Endothelial cell of umbilical vein (primary cell): ENCODE results near the gene NATD1. TPM values are rescaled to one million over a fixed set of nuclear protein-coding genes. Genes with fewer than 3 reads are reported as not detected.

ENCODE experiments used
- BruUV-seq: library from RNA; stranded (reverse); fragments of 400-500 nt; replicated peaks from 2 replicates; lab custom pipeline; 2021; lab: Mats Ljungman, UMichigan
- CTCF ChIA-PET: fragments of 300-600, 350-600 bp; sonication (Branson Sonifier 250); formaldehyde crosslinking; loops from one replicate; lab custom pipeline; 2021; ENCODE audit warnings: antibody characterized with exemption, inconsistent platforms; lab: Charles Lee
- POLR2A ChIA-PET: fragments of 300-600, 350-600 bp; sonication (Branson Sonifier 250); formaldehyde crosslinking; loops from one replicate; lab custom pipeline; 2021; ENCODE audit warnings: antibody characterized with exemption, inconsistent platforms; lab: Charles Lee
- DNase-seq: peaks from one replicate; pipeline ENCODE4 v3.0.0-alpha.2; 2011; ENCODE audit warnings: low read depth, low spot score
- FAIRE-seq: peaks from 2 replicates; lab custom pipeline; 2011; peaks lifted over from hg19 to GRCh38; lab: Jason Lieb, UNC
- H2AFZ ChIP-seq: 2 replicates; pipeline ENCODE4 v1.6.0; 2012; ENCODE audit warnings: low read depth, low read length, control low read depth, inconsistent platforms
- H3K27ac ChIP-seq: 2 replicates; pipeline ENCODE4 v1.5.1; 2011; ENCODE audit warnings: low read depth, mild to moderate bottlenecking, control low read depth, low read length, moderate library complexity; ENCODE audit not compliant: insufficient read depth
- H3K27me3 ChIP-seq, 2 experiments: 2 replicates each; pipeline versions ENCODE4 v1.6.0 to v1.6.1; 2011; ENCODE audit warnings: low read length in 2 of 2, mixed read lengths in 1 of 2; ENCODE audit not compliant: control insufficient read depth in 2 of 2, insufficient read depth in 2 of 2
- H3K36me3 ChIP-seq, 2 experiments: 2 replicates in 1 of 2; 3 replicates in 1 of 2; pipeline ENCODE4 v1.5.1; 2011; ENCODE audit warnings: low read length in 2 of 2, mild to moderate bottlenecking in 1 of 2, moderate library complexity in 1 of 2; ENCODE audit not compliant: control insufficient read depth in 2 of 2, insufficient read depth in 2 of 2; ENCODE audit errors: extremely low read depth in 1 of 2
- H3K4me1 ChIP-seq: 3 replicates; pipeline ENCODE4 v1.5.1; 2011; ENCODE audit warnings: mild to moderate bottlenecking, low read length; ENCODE audit not compliant: control insufficient read depth, insufficient read depth; ENCODE audit errors: extremely low read depth
- H3K4me2 ChIP-seq: 2 replicates; pipeline ENCODE4 v1.6.1; 2011; ENCODE audit warnings: low read length, control low read depth, mixed read lengths; ENCODE audit not compliant: insufficient read depth
- H3K4me3 ChIP-seq, 3 experiments: fragments of 200-600 bp in 1 of 3; sonication (generic), shearing (Covaris generic) in 1 of 3; replicated peaks in 1 of 3; 2 replicates each; pipeline ENCODE4 v1.5.1; 2011 to 2016; ENCODE audit warnings: control low read depth in 3 of 3, low read length in 3 of 3, mild to moderate bottlenecking in 2 of 3, inconsistent platforms in 1 of 3, low read depth in 1 of 3, moderate library complexity in 1 of 3; ENCODE audit not compliant: insufficient read depth in 1 of 3
- H3K79me2 ChIP-seq: 2 replicates; pipeline ENCODE4 v1.6.0; 2012; ENCODE audit warnings: low read length, inconsistent platforms; ENCODE audit not compliant: control insufficient read depth, insufficient read depth
- H3K9ac ChIP-seq: replicated peaks from 2 replicates; pipeline ENCODE3; 2011; ENCODE audit warnings: low read length, control low read depth; ENCODE audit not compliant: insufficient read depth; ENCODE audit errors: extremely low read depth
- H3K9me1 ChIP-seq: replicated peaks from 3 replicates; pipeline ENCODE4 v1.6.0; 2011; ENCODE audit warnings: mild to moderate bottlenecking, low read length; ENCODE audit not compliant: control insufficient read depth, insufficient read depth; ENCODE audit errors: extremely low read depth
- H3K9me3 ChIP-seq: replicated peaks from 2 replicates; pipeline ENCODE4 v1.5.1; 2012; ENCODE audit warnings: low read length, inconsistent platforms; ENCODE audit not compliant: control insufficient read depth, insufficient read depth
- H4K20me1 ChIP-seq: replicated peaks from 2 replicates; pipeline ENCODE3; 2011; ENCODE audit warnings: mild to moderate bottlenecking, low read length; ENCODE audit not compliant: control insufficient read depth, insufficient read depth; ENCODE audit errors: extremely low read depth
- EZH2 ChIP-seq: IDR thresholded peaks from 2 replicates; pipeline ENCODE4 v1.6.1; 2012; ENCODE audit warnings: borderline replicate concordance, low read depth, mild to moderate bottlenecking, moderate library complexity, low read length, inconsistent platforms; ENCODE audit not compliant: severe bottlenecking
- FOS ChIP-seq: IDR thresholded peaks from 2 replicates; pipeline ENCODE4 v1.6.1; 2011; ENCODE audit warnings: mild to moderate bottlenecking, low read length, moderate library complexity, borderline replicate concordance; ENCODE audit not compliant: insufficient read depth
- GATA2 ChIP-seq: IDR thresholded peaks from 2 replicates; pipeline ENCODE4 v1.7.0; 2011; ENCODE audit warnings: low read depth, mild to moderate bottlenecking, moderate library complexity, mixed read lengths, low read length; ENCODE audit not compliant: insufficient read length, insufficient read depth
- JUN ChIP-seq: IDR thresholded peaks from 2 replicates; pipeline ENCODE4 v1.6.1; 2011; ENCODE audit warnings: borderline replicate concordance, low read depth; ENCODE audit not compliant: insufficient read length, insufficient read depth
- MAX ChIP-seq: IDR thresholded peaks from 2 replicates; pipeline ENCODE4 v1.6.1; 2011; ENCODE audit not compliant: insufficient read depth, insufficient read length
- MYC ChIP-seq: IDR thresholded peaks from one replicate; pipeline ENCODE4 v1.6.1; 2011; ENCODE audit warnings: mild to moderate bottlenecking, low read depth, low read length
- POLR2A ChIP-seq: IDR thresholded peaks from 2 replicates; pipeline ENCODE4 v1.6.1; 2012; ENCODE audit warnings: low read depth, mild to moderate bottlenecking, control low read depth, low read length
- POLR2AphosphoS5 ChIP-seq: IDR thresholded peaks from 2 replicates; pipeline ENCODE4 v1.6.1; 2012; ENCODE audit warnings: low read depth, mild to moderate bottlenecking, control low read depth, low read length, moderate library complexity; ENCODE audit not compliant: insufficient read depth
- dilution Hi-C: fragments of 300-500 bp; cut with MboI; formaldehyde crosslinking; loops from one replicate; pipeline ENCODE4 v1.15.0; 2019; ENCODE audit warnings: low sequenced_read_pairs; ENCODE audit not compliant: extremely low pct_ligation_motif_present
- intact Hi-C: fragments of 100-400 bp; cut with micrococcal nuclease; formaldehyde crosslinking; loops from one replicate; pipeline ENCODE4 v1.10.0; 2022
- polyA plus RNA-seq, 4 experiments: library from polyadenylated mRNA; depleted of rRNA in 3 of 4; stranded (reverse) in 3 of 4; unstranded in 1 of 4; fragments of >200 nt; gene quantifications; 2 replicates each; pipeline versions ENCODE4 v1.2.1 to v1.2.3, GENCODE V29; 2011 to 2012; ENCODE audit warnings: missing spikeins in 1 of 4
- total RNA-seq: library from RNA; stranded (reverse); gene quantifications from 2 replicates; pipeline ENCODE4 v1.2.3, GENCODE V29; 2021
- TF ChIP-seq, protein P1 (sequence below), 2 donors: IDR thresholded peaks; 1 replicate in 1 of 2; 2 replicates in 1 of 2; pipeline ENCODE4 v1.5.1; 2011; ENCODE audit warnings: low read length in 2 of 2, mild to moderate bottlenecking in 2 of 2, moderate library complexity in 2 of 2, control low read depth in 1 of 2, inconsistent platforms in 1 of 2, low read depth in 1 of 2; ENCODE audit not compliant: insufficient read depth in 1 of 2; ENCODE audit errors: extremely low read depth in 1 of 2

The NATD1 gene
- total and polyA plus RNA-seq, 2 donors (not counting 3 experiments of a cell fraction or from before 2014, with no cell fraction given), result 7.0 to 7.2 TPM

- Histone ChIP-seq H3K4me2 (no peak overlapping the region), H3K79me2 (no peaks in the 10 kb centered on the region), H3K9me1 (no peaks in the 10 kb centered on the region), H3K27me3 (no peaks in the 10 kb centered on the region), H3K9me3 (no peaks in the 10 kb centered on the region), H2AFZ (no peak overlapping the region), H3K9ac (no peak overlapping the region), H3K36me3 (no peaks in the 10 kb centered on the region), H3K4me3 (no peak overlapping the region), H3K4me1 (peaks cover 2% of the 10 kb centered on the region), H3K27ac (no peak overlapping the region), H4K20me1 (no peaks in the 10 kb centered on the region)
- dilution Hi-C loops, result no loop called here
- no peak for DNase-seq
- ChIA-PET CTCF (interaction anchor here (1.7 kb wide), 1 partner anchor 129 kb away, joined by 5 read pairs; no protein-coding TSS in a partner anchor), POLR2A (no interaction called here)
- intact Hi-C loops, result no loop called here
- TF ChIP-seq, protein P1, sequence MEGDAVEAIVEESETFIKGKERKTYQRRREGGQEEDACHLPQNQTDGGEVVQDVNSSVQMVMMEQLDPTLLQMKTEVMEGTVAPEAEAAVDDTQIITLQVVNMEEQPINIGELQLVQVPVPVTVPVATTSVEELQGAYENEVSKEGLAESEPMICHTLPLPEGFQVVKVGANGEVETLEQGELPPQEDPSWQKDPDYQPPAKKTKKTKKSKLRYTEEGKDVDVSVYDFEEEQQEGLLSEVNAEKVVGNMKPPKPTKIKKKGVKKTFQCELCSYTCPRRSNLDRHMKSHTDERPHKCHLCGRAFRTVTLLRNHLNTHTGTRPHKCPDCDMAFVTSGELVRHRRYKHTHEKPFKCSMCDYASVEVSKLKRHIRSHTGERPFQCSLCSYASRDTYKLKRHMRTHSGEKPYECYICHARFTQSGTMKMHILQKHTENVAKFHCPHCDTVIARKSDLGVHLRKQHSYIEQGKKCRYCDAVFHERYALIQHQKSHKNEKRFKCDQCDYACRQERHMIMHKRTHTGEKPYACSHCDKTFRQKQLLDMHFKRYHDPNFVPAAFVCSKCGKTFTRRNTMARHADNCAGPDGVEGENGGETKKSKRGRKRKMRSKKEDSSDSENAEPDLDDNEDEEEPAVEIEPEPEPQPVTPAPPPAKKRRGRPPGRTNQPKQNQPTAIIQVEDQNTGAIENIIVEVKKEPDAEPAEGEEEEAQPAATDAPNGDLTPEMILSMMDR (IDR thresholded peaks at IDR 0.05; ENCODE audit: extremely low read depth in 1 of 2, insufficient read depth in 1 of 2, low read depth in 1 of 2, low read length in 2 of 2), result no peak
- TF ChIP-seq JUN (no peak), MAX (no peak), GATA2 (no peak), POLR2A (no peak), EZH2 (no peak), FOS (no peak), POLR2AphosphoS5 (no peak), MYC (no peak)
- no TSS peak for BruUV-seq
- no peak for FAIRE-seq
Measured at GRCh38 chr17:21258593-21258992, 5.4 kb upstream of the NATD1 start.
